Posterior vena cava (tissue), 2 donors: ENCODE data around the gene REPS1. TPM values are rescaled to one million over a fixed set of nuclear protein-coding genes. Genes with fewer than 3 reads are reported as not detected.
"Not testable (repeated sequence)": the region's sequence is repeated elsewhere in the genome, so short reads cannot be mapped to it uniquely, and the experiment has no call there.

ENCODE experiments used
- DNase-seq: peaks from one replicate; pipeline ENCODE4 v3.0.0-alpha.2; 2020; ENCODE audit warnings: low spot score
- intact Hi-C, 2 donors: fragments of 100-400 bp; cut with DNase I; formaldehyde crosslinking; loops; one replicate each; pipeline versions ENCODE4 v1.14.1 to v1.14.2; 2022 to 2023
- total RNA-seq, 2 donors: library from RNA; stranded (reverse); fragmentation: NEBNext Ultra II Directional; extraction: Animal tissue kit (Norgen Biotek cat#: 25700); gene quantifications; one replicate each; pipeline ENCODE4 v1.2.1, GENCODE V29; 2021
- donor health status: DM: yes; HTN: yes; CAD: no.
- donor health status: DM: yes; HTN: yes; CAD: no.

REPS1 gene
- total RNA-seq, 2 donors from 2014 or later: 28.5 to 28.7 TPM

- intact Hi-C loops: no loop called here
- DNase-seq: no peak
These were observed 20.1 kb upstream of the REPS1 start for GRCh38 chr6:139008117-139008516.

- intact Hi-C loops: no loop called here
These were observed 19.4 kb upstream of the REPS1 start for GRCh38 chr6:139007428-139007827.

DNA sequence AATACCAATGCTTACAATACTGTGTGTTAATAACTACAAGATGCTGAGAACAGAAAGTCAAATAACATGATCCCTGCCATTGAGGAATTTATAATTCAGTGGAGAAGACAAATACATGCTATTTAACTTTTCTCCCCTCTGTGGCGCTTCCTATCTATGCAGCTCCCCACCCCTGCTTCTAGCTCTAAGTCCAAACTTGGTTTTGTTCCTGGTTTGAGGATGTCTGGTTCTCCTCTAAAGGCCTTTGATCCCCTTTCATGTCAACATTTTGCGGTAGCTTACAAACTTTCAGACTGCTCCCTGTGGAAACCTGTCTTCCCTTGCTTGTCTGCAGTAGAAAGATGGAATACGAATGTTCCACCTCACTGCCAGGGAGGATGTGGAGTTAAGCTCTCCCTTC is 18.4 kb upstream of the REPS1 start:
- DNase-seq: no peak
- intact Hi-C loops: no loop called here

More at GRCh38 chr6:139007428-139007827, 19.4 kb upstream of the REPS1 start:
- DNase-seq: no peak

DNA sequence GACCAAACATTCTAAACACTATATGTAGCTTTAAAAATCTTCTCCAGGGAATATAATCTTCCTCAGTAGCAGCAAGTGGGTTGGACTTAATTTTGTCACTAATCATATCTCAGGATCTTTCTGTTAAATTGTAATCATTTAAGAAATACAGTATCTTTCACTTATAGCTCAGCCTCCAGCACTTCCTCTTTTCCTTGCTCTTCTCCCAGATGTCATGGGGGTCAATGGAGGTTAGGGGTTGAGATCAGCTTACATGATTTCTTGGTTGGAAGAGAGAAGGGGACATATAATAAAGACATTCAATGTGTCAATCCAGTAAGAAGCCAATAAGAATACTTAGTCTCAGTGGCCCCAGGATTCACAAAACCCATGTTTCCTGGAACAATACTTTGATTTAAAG is 15.7 kb upstream of the REPS1 start:
- intact Hi-C loops: no loop called here

GRCh38 chr6:138999949-139000725 is 12.1 kb upstream of the REPS1 start:
- intact Hi-C loops: no loop called here
- DNase-seq: no peak

More for the DNA sequence above, 15.7 kb upstream of the REPS1 start:
- DNase-seq: no peak

DNA sequence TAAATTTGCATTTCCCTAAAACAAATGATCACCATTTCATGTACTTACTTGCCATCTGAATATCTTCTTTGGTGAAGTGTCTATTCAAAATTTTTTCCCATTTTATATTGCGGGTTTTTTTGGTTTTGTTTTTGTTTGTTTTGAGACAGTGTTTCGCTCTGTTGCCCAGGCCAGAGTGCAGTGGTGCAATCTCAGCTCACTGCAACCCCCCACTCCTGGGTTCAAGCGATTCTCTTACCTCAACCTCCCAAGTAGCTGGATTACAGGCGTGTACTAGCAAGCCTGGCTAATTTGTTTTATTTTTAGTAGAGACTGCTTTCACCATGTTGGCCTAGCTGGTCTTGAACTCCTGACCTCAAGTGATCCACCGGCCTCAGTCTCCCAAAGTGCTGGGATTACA is 9.1 kb upstream of the REPS1 start:
- no peak for DNase-seq
- intact Hi-C loops: no loop called here

DNA sequence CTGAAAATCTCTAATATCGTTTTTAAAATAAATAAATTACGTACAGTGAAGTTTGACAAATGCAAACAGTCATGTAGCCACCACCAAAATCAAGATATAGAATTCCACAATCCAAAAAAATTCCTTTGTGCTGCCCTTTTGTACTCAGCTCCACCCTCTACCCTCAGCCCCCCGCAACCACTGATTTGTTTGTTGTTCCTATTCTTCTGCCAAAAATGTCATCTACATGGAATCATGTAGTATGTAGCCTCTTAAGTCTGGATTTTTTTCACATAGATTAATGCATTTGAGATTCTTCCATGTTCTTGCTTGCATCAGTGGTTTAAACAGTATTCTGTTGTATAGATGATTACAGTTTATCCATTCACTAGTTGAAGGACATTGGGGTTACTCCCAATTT is 8.5 kb upstream of the REPS1 start:
- DNase-seq: no peak
- intact Hi-C loops: no loop called here

GRCh38 chr6:138993410-138993809 is 5.4 kb upstream of the REPS1 start:
- intact Hi-C loops: not testable (repeated sequence)

GRCh38 chr6:138992965-138993364 is 4.9 kb upstream of the REPS1 start:
- intact Hi-C loops, DNase-seq: not testable (repeated sequence)

More at GRCh38 chr6:138993410-138993809, 5.4 kb upstream of the REPS1 start:
- not testable (repeated sequence) for DNase-seq

GRCh38 chr6:138991206-138991605 is 3.2 kb upstream of the REPS1 start:
- intact Hi-C loops: no loop called here
- DNase-seq: no peak

- intact Hi-C loops: loop anchor here in 1 of 2 donors (5.0 kb wide), 1 partner anchor 172 kb away; no protein-coding TSS in a partner anchor
- DNase-seq: no peak
These were observed 1.3 kb upstream of the REPS1 start for GRCh38 chr6:138989098-138989983.

GRCh38 chr6:138988469-138988834 is 399 bp upstream of the REPS1 start:
- no peak for DNase-seq
- intact Hi-C loops: loop anchor here in 1 of 2 donors (5.0 kb wide), 1 partner anchor 171 kb away; no protein-coding TSS in a partner anchor

DNA sequence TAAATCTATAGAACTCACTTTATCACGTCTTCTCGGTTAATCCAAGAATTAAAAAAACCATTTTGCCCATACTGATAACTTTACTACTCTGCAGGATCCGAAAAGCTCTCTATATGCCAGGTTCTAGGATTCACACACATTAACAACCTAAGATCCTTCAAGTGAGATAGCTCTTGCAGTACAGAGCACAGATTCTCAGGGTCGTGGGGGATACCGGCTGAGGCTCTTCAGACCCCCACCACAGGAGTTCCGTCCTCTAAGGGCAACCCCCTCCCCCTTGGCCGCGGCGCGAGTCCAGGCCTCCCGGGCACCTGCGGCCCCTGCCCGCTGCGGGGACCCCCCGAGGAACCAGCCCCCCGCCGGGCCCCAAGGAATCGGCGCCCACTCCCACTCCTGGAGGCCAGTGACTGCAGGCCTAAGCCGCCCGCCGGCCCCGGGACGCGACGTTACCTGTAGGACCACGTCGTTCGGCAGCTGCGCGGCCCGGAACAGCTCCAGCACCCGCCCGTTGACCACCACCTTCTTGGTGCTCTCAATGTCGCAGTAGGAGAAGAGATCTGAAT is 892 bp downstream of the REPS1 start:
- intact Hi-C loops: loop anchor here in 1 of 2 donors (5.0 kb wide), 1 partner anchor 170 kb away; no protein-coding TSS in a partner anchor
- DNase-seq: no peak

DNA sequence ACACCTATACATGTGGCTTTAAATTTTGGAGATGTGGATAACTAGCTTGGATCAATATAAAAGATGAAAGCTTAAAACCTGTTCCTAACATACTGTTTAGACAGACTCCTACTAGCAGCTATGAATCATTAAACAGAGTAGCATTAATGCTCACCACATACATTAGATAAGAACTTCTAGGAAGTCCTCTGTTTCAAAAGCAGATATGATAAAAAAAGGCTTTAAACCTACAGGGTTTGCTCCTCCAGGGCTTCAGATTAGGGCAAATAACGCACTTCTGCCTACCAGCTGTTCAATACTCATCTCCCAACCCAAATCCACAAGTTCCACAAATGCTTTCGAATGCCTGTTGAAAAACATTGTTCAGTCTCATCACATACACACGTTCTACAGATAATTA is 1.5 kb downstream of the REPS1 start:
- intact Hi-C loops: loop anchor here in 1 of 2 donors (5.0 kb wide), 1 partner anchor 169 kb away; no protein-coding TSS in a partner anchor

GRCh38 chr6:138981416-138981815 is 6.6 kb downstream of the REPS1 start:
- intact Hi-C loops: no loop called here
- no peak for DNase-seq

More for the DNA sequence above, 1.5 kb downstream of the REPS1 start:
- no peak for DNase-seq

GRCh38 chr6:138979813-138980668 is 8.0 kb downstream of the REPS1 start:
- DNase-seq: no peak
- intact Hi-C loops: no loop called here

GRCh38 chr6:138979365-138979764 is 8.7 kb downstream of the REPS1 start:
- intact Hi-C loops: no loop called here
- DNase-seq: no peak

GRCh38 chr6:138978229-138978628 is 9.8 kb downstream of the REPS1 start:
- no peak for DNase-seq

GRCh38 chr6:138977646-138978167 is 10.3 kb downstream of the REPS1 start:
- no peak for DNase-seq
- intact Hi-C loops: no loop called here

More at GRCh38 chr6:138978229-138978628, 9.8 kb downstream of the REPS1 start:
- intact Hi-C loops: no loop called here
